ENCODE results near the gene CHST11.
"Not testable (repeated sequence)": the region's sequence is repeated elsewhere in the genome, so short reads cannot be mapped to it uniquely, and the experiment has no call there.

CHST11 gene

GRCh38 chr12:104743202-104743580 lies 286.4 kb downstream of the CHST11 start:
- peak overlapping the region; percentile 66 for H3K27ac ChIP-seq
- peak overlapping the region; percentile 77 for H3K4me2 ChIP-seq
- H3K9ac ChIP-seq, result 0 out of 2 replicates have a peak overlapping the region, but pooled peaks have one; percentile 25
- no peaks in the 10 kb centered on the region for H3K36me3 ChIP-seq
- H3K4me3 ChIP-seq, result no peak overlapping the region
- no peak for TF ChIP-seq Cebpa-rat (IDR thresholded peaks at IDR 0.05)
- H3K4me1 ChIP-seq, result peaks cover 91% of the 10 kb centered on the region
- H4K20me1 ChIP-seq, result peaks cover 100% of the 10 kb centered on the region
- H3K9me3 ChIP-seq, result no peaks in the 10 kb centered on the region
- no peaks in the 10 kb centered on the region for H3K27me3 ChIP-seq

GRCh38 chr12:104743753-104744548 lies 287.2 kb downstream of the CHST11 start:
- not testable (repeated sequence) for H3K4me2 ChIP-seq, H3K4me3 ChIP-seq, H3K9ac ChIP-seq, H3K36me3 ChIP-seq, H3K27me3 ChIP-seq, H3K27ac ChIP-seq, H3K9me3 ChIP-seq
- Histone ChIP-seq H4K20me1 (peaks cover 100% of the 10 kb centered on the region), H3K4me1 (peaks cover 91% of the 10 kb centered on the region)

- Histone ChIP-seq H3K4me3 (no peak overlapping the region), H3K27me3 (no peaks in the 10 kb centered on the region), H3K4me1 (peaks cover 91% of the 10 kb centered on the region), H3K27ac (peak overlapping the region; percentile 10; the same call in 1 of the 2 replicates), H3K4me2 (peak overlapping the region; percentile 75), H3K9me3 (no peaks in the 10 kb centered on the region), H3K9ac (peak overlapping the region; percentile 16; the same call in 1 of the 2 replicates), H3K36me3 (no peaks in the 10 kb centered on the region), H4K20me1 (peaks cover 100% of the 10 kb centered on the region)
- no peak for TF ChIP-seq Cebpa-rat (IDR thresholded peaks at IDR 0.05)
Measured at GRCh38 chr12:104746467-104747088, 289.8 kb downstream of the CHST11 start.

- peak overlapping the region; percentile 75 for H3K4me2 ChIP-seq
- H3K27ac ChIP-seq, result peak overlapping the region; percentile 10; the same call in 1 of the 2 replicates
Measured at GRCh38 chr12:104747330-104747729, 290.6 kb downstream of the CHST11 start.

GRCh38 chr12:104747955-104748354 lies 291.2 kb downstream of the CHST11 start:
- H3K36me3 ChIP-seq, result peaks cover 5% of the 10 kb centered on the region
- H3K9me3 ChIP-seq, result no peaks in the 10 kb centered on the region; the same call in 1 of the 2 replicates
- peaks cover 84% of the 10 kb centered on the region for H3K4me1 ChIP-seq
- peaks cover 99% of the 10 kb centered on the region for H4K20me1 ChIP-seq
- TF ChIP-seq Cebpa-rat (IDR thresholded peaks at IDR 0.05), result no peak
- no peak overlapping the region for H3K4me3 ChIP-seq
- no peaks in the 10 kb centered on the region for H3K27me3 ChIP-seq
- no peak overlapping the region for H3K27ac ChIP-seq
- no peak overlapping the region; the same call in 1 of the 2 replicates for H3K9ac ChIP-seq
- H3K4me2 ChIP-seq, result peak overlapping the region; percentile 75

More at GRCh38 chr12:104747330-104747729, 290.6 kb downstream of the CHST11 start:
- Histone ChIP-seq H3K36me3 (no peaks in the 10 kb centered on the region; the same call in 1 of the 2 replicates), H3K4me3 (no peak overlapping the region; the same call in 1 of the 2 replicates), H3K9ac (no peak overlapping the region; the same call in 1 of the 2 replicates), H4K20me1 (peaks cover 99% of the 10 kb centered on the region), H3K27me3 (no peaks in the 10 kb centered on the region), H3K9me3 (no peaks in the 10 kb centered on the region; the same call in 1 of the 2 replicates), H3K4me1 (peaks cover 90% of the 10 kb centered on the region)
- TF ChIP-seq Cebpa-rat (IDR thresholded peaks at IDR 0.05), result no peak

DNA sequence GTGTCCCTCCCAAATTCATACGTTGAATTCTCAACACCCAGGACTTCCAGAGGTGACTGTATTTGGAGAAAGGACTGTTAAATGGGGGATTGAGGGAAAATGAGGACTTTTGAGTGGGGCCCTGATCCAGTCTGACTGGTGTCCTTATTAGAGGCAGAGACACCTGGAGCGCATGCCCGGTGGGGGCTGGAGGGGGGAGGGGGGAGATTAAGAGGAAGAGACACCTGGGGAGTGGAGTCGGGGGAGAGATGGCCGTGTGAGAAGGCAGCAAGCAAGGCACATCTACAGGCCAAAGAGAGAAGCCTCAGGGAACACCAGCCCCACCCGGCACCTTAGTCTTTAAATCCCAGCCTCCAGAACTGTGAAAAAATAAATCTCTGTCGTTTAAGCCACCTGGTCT lies 291.6 kb downstream of the CHST11 start:
- Histone ChIP-seq H3K27ac (no peak overlapping the region), H3K4me3 (no peak overlapping the region), H3K9me3 (no peaks in the 10 kb centered on the region; the same call in 1 of the 2 replicates), H3K27me3 (no peaks in the 10 kb centered on the region), H3K4me1 (peaks cover 80% of the 10 kb centered on the region), H4K20me1 (peaks cover 99% of the 10 kb centered on the region), H3K9ac (no peak overlapping the region), H3K36me3 (peaks cover 7% of the 10 kb centered on the region), H3K4me2 (peak overlapping the region; percentile 75)
- no peak for TF ChIP-seq Cebpa-rat (IDR thresholded peaks at IDR 0.05)

DNA sequence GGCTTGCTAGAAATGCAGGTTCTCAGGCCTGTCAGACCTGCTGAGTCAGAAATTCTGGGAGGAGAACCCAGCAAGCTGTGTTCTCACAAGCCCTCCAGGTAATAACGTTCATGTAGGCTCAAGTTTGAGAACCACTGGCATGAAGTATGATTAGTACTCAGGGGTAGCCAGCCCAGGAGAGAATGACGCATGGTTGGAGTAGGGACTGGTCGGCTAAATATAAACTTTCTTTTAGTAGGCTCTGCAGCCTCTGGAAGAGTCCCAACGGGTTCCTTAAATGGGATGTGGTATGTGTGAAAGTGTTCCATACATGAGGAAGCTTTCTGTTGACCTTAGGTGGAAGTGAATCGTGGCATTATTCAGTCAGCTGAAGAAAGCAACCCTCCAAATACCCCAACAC lies 292.0 kb downstream of the CHST11 start:
- Histone ChIP-seq H3K36me3 (peaks cover 11% of the 10 kb centered on the region), H3K27me3 (no peaks in the 10 kb centered on the region), H3K9ac (no peak overlapping the region), H3K27ac (no peak overlapping the region), H3K4me3 (no peak overlapping the region), H3K4me1 (peaks cover 76% of the 10 kb centered on the region), H4K20me1 (peaks cover 99% of the 10 kb centered on the region), H3K9me3 (no peaks in the 10 kb centered on the region; the same call in 1 of the 2 replicates), H3K4me2 (peak overlapping the region; percentile 75)
- no peak for TF ChIP-seq Cebpa-rat (IDR thresholded peaks at IDR 0.05)

DNA sequence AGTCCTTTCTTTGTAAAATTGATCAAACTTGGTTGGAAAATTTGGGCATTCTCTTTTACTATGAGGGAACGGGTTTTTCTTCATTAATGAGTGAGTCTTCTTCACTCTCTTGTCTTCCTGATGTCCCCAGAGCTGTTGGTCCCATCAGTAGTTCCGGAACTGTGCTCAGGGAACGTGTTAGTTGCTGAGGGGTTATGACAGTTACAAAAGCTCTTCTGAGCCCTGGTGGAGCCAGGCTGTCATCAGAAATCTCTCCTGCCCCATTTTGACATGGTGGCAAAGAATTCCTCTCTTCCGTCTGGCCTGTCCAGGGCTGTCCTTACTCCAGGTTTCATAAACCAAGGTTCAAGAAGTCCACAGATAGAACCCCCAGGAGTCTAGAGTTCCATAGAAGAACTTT lies 292.8 kb downstream of the CHST11 start:
- Histone ChIP-seq H3K9ac (no peak overlapping the region), H3K4me3 (no peak overlapping the region), H3K27ac (no peak overlapping the region), H4K20me1 (peaks cover 99% of the 10 kb centered on the region), H3K9me3 (no peaks in the 10 kb centered on the region; the same call in 1 of the 2 replicates), H3K4me1 (peaks cover 76% of the 10 kb centered on the region), H3K36me3 (peaks cover 19% of the 10 kb centered on the region), H3K27me3 (no peaks in the 10 kb centered on the region), H3K4me2 (peak overlapping the region; percentile 60)
- no peak for TF ChIP-seq Cebpa-rat (IDR thresholded peaks at IDR 0.05)

- Histone ChIP-seq H3K4me2 (peak overlapping the region; percentile 60), H3K4me3 (no peak overlapping the region), H3K36me3 (peaks cover 23% of the 10 kb centered on the region), H3K27ac (no peak overlapping the region), H3K9ac (no peak overlapping the region), H3K4me1 (peaks cover 79% of the 10 kb centered on the region), H3K27me3 (no peaks in the 10 kb centered on the region), H4K20me1 (peaks cover 99% of the 10 kb centered on the region), H3K9me3 (no peaks in the 10 kb centered on the region; the same call in 1 of the 2 replicates)
- no peak for TF ChIP-seq Cebpa-rat (IDR thresholded peaks at IDR 0.05)
Measured at GRCh38 chr12:104750061-104750460, 293.3 kb downstream of the CHST11 start.

GRCh38 chr12:104751120-104751519 lies 294.4 kb downstream of the CHST11 start:
- Histone ChIP-seq H3K27me3 (no peaks in the 10 kb centered on the region), H3K27ac (no peak overlapping the region), H3K36me3 (peaks cover 32% of the 10 kb centered on the region), H4K20me1 (peaks cover 99% of the 10 kb centered on the region), H3K4me1 (peaks cover 72% of the 10 kb centered on the region), H3K4me2 (peak overlapping the region; percentile 60), H3K9me3 (no peaks in the 10 kb centered on the region; the same call in 1 of the 2 replicates), H3K4me3 (no peak overlapping the region), H3K9ac (no peak overlapping the region)
- no peak for TF ChIP-seq Cebpa-rat (IDR thresholded peaks at IDR 0.05)
